ENCODE measurements around the gene FAM20B.

The FAM20B gene

DNA sequence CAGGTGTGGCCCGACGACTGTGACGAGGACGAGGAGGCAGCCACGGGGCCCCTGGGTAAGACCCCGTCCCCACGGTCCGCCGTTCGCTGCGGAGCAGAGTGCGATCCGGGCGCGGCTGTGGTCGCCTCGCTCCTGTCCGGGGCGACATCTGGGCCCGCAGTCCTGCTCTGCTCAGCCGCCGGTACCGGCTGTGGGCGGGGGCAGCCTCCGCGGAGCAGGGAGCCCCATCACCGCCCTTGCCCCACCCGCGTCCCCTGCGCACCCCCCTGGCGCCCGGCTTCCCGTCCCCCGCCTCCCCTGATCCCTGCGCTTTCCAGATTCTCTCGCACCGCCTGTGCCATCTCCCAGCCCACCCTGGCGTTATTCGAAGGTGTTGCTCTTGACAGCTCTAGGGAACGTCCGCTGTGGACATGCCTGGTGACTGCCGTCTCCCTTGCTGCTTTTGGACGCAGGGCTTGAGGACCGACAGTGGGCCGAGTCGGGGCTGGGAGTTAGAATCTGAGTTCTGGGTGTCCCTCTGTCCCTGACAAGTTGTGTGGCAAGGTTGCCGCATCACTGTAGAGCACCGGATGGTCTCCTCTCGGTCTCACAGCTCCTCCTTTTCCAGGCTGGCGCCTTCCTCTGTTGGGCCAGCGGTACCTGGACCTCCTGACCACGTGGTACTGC lies 56.8 kb downstream of the FAM20B start:
- H3K4me3 ChIP-seq (ENCODE audit: low read depth, low read length): peak overlapping the region; percentile 86
- no peak for DNase-seq (ENCODE audit: low read depth, low spot score)
- ChIA-PET POLR2A (interaction anchor here (1.0 to 1.7 kb wide), 4 partner anchors 24 to 211 kb away, joined by 3 to 7 read pairs (median 4); partner anchors contain the start of gene SOAT1), CTCF (interaction anchor here (1.7 to 7.4 kb wide), 3 partner anchors 111 to 550 kb away, joined by 5 to 76 read pairs (median 6); no protein-coding TSS in a partner anchor)
- TF ChIP-seq, protein P1, sequence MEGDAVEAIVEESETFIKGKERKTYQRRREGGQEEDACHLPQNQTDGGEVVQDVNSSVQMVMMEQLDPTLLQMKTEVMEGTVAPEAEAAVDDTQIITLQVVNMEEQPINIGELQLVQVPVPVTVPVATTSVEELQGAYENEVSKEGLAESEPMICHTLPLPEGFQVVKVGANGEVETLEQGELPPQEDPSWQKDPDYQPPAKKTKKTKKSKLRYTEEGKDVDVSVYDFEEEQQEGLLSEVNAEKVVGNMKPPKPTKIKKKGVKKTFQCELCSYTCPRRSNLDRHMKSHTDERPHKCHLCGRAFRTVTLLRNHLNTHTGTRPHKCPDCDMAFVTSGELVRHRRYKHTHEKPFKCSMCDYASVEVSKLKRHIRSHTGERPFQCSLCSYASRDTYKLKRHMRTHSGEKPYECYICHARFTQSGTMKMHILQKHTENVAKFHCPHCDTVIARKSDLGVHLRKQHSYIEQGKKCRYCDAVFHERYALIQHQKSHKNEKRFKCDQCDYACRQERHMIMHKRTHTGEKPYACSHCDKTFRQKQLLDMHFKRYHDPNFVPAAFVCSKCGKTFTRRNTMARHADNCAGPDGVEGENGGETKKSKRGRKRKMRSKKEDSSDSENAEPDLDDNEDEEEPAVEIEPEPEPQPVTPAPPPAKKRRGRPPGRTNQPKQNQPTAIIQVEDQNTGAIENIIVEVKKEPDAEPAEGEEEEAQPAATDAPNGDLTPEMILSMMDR (IDR thresholded peaks at IDR 0.05; ENCODE audit: insufficient read depth, low read length, missing control alignments): no peak

GRCh38 chr1:179082999-179083335 lies 57.3 kb downstream of the FAM20B start:
- CTCF ChIA-PET: interaction anchor here (1.7 to 2.0 kb wide), 2 partner anchors 110 to 550 kb away, joined by 5 to 6 read pairs; no protein-coding TSS in a partner anchor
- no peak for DNase-seq (ENCODE audit: low read depth, low spot score)
- POLR2A ChIA-PET: interaction anchor here (1.1 to 1.7 kb wide), 3 partner anchors 45 to 211 kb away, joined by 3 to 7 read pairs (median 5); partner anchors contain the start of gene SOAT1
- peak overlapping the region; percentile 86 for H3K4me3 ChIP-seq (ENCODE audit: low read depth, low read length)
- TF ChIP-seq, protein P1 (IDR thresholded peaks at IDR 0.05; ENCODE audit: insufficient read depth, low read length, missing control alignments): no peak

GRCh38 chr1:179083533-179083932 lies 57.8 kb downstream of the FAM20B start:
- H3K4me3 ChIP-seq (ENCODE audit: low read depth, low read length): no peak overlapping the region
- CTCF ChIA-PET: interaction anchor here (0.9 to 2.0 kb wide), 3 partner anchors 11 to 551 kb away, joined by 3 to 6 read pairs (median 3); no protein-coding TSS in a partner anchor
- POLR2A ChIA-PET: no interaction called here
- no peak for DNase-seq (ENCODE audit: low read depth, low spot score)
- TF ChIP-seq, protein P1 (IDR thresholded peaks at IDR 0.05; ENCODE audit: insufficient read depth, low read length, missing control alignments): no peak

- TF ChIP-seq, protein P1 (IDR thresholded peaks at IDR 0.05; ENCODE audit: insufficient read depth, low read length, missing control alignments): no peak
- DNase-seq (ENCODE audit: low read depth, low spot score): no peak
- no peak overlapping the region for H3K4me3 ChIP-seq (ENCODE audit: low read depth, low read length)
- POLR2A ChIA-PET: interaction anchor here (1.0 kb wide), 1 partner anchor 40 kb away, joined by 3 read pairs; no protein-coding TSS in a partner anchor
- CTCF ChIA-PET: interaction anchor here (1.2 to 2.0 kb wide), 2 partner anchors 9 to 283 kb away, joined by 4 to 5 read pairs; no protein-coding TSS in a partner anchor
Measured at GRCh38 chr1:179087665-179088064, 62.0 kb downstream of the FAM20B start.

- ChIA-PET CTCF (interaction anchor here (1.0 to 1.7 kb wide), 4 partner anchors 31 to 276 kb away, joined by 3 to 6 read pairs (median 4); partner anchors contain the start of gene AXDND1), POLR2A (no interaction called here)
- TF ChIP-seq, protein P1 (IDR thresholded peaks at IDR 0.05; ENCODE audit: insufficient read depth, low read length, missing control alignments): no peak
- DNase-seq (ENCODE audit: low read depth, low spot score): no peak
- H3K4me3 ChIP-seq (ENCODE audit: low read depth, low read length): no peak overlapping the region
Measured at GRCh38 chr1:179089827-179090482, 64.3 kb downstream of the FAM20B start.

- DNase-seq (ENCODE audit: low read depth, low spot score): no peak
- ChIA-PET CTCF (interaction anchor here (0.8 to 1.7 kb wide), 5 partner anchors 12 to 275 kb away, joined by 3 to 6 read pairs (median 3); partner anchors contain the start of gene AXDND1), POLR2A (no interaction called here)
- H3K4me3 ChIP-seq (ENCODE audit: low read depth, low read length): no peak overlapping the region
- TF ChIP-seq, protein P1 (IDR thresholded peaks at IDR 0.05; ENCODE audit: insufficient read depth, low read length, missing control alignments): no peak
Measured at GRCh38 chr1:179090522-179090921, 64.8 kb downstream of the FAM20B start.
